HCT116 (cell line): Measurements from ENCODE around the gene CCT8. TPM values are rescaled to one million over a fixed set of nuclear protein-coding genes. Genes with fewer than 3 reads are reported as not detected.

ENCODE experiments used
- ATAC-seq: fragments of 200-7000 bp; cut with Tn5 transposase; 2 replicates; pipeline ENCODE4 v1.9.1; 2020; ENCODE audit warnings: mild to moderate bottlenecking, moderate library complexity
- BruUV-seq: library from RNA; stranded (reverse); fragments of 400-500 nt; replicated peaks from 2 replicates; lab custom pipeline; 2021; lab: Mats Ljungman, UMichigan
- CTCF ChIA-PET: fragments of 300-600 bp; sonication (Branson Sonifier 250); formaldehyde crosslinking; loops from one replicate; lab custom pipeline; 2021; ENCODE audit warnings: antibody characterized with exemption; lab: Charles Lee
- POLR2A ChIA-PET: fragments of 300-600, 350-600 bp; sonication (Branson Sonifier 250); formaldehyde crosslinking; loops from one replicate; lab custom pipeline; 2021; ENCODE audit warnings: antibody characterized with exemption; lab: Charles Lee
- RAD21 ChIA-PET, 2 experiments: fragments of 300-600 bp; sonication (Branson Sonifier 250); formaldehyde crosslinking; loops; one replicate each; lab custom pipeline; 2023; ENCODE audit warnings: low total read pairs in 2 of 2; ENCODE audit not compliant: uncharacterized antibody in 2 of 2, unreplicated experiment in 2 of 2, low non-redundant PET in 1 of 2; lab: Charles Lee
- DNase-seq: peaks from one replicate; pipeline ENCODE4 v3.0.0-alpha.2; 2010; ENCODE audit warnings: low read depth, low spot score
- H2AFZ ChIP-seq: fragments of 200-600 bp; shearing (Covaris generic), sonication (generic); 2 replicates; pipeline ENCODE4 v1.6.1; 2017; ENCODE audit warnings: low read depth, mixed run types, mixed read lengths, antibody characterized with exemption, low read length; ENCODE audit not compliant: poor library complexity, severe bottlenecking
- H3K27ac ChIP-seq: 2 replicates; pipeline ENCODE4 v1.5.1; 2012; ENCODE audit warnings: low read depth, low read length
- H3K27me3 ChIP-seq: fragments of 200-600 bp; sonication (generic); 2 replicates; pipeline ENCODE4 v1.6.1; 2016; ENCODE audit warnings: mixed run types, low read length, mixed read lengths; ENCODE audit not compliant: insufficient read depth
- H3K36me3 ChIP-seq, 2 experiments: fragments of 200-500 bp in 1 of 2; fragments of 200-600 bp in 1 of 2; sonication (Bioruptor generic) in 1 of 2; sonication (generic) in 1 of 2; 2 replicates each; pipeline versions ENCODE4 v1.5.1 to v1.6.1; 2014 to 2016; ENCODE audit warnings: low read length in 2 of 2, inconsistent platforms in 1 of 2, mixed read lengths in 1 of 2, mixed run types in 1 of 2; ENCODE audit not compliant: insufficient read depth in 2 of 2, control insufficient read depth in 1 of 2
- H3K4me1 ChIP-seq, 2 experiments: fragments of 200-600 bp in 1 of 2; sonication (generic) in 1 of 2; 2 replicates each; pipeline versions ENCODE4 v1.5.1 to v1.6.1; 2012 to 2017; ENCODE audit warnings: low read length in 2 of 2, inconsistent platforms in 1 of 2, mild to moderate bottlenecking in 1 of 2, mixed read lengths in 1 of 2, mixed run types in 1 of 2, moderate library complexity in 1 of 2; ENCODE audit not compliant: insufficient read depth in 2 of 2, control insufficient read depth in 1 of 2
- H3K4me2 ChIP-seq: fragments of 200-600 bp; sonication (generic); 2 replicates; pipeline ENCODE4 v1.6.1; 2017; ENCODE audit warnings: mixed run types, low read length, mixed read lengths
- H3K4me3 ChIP-seq, 2 experiments: fragments of 200-600 bp in 1 of 2; sonication (generic) in 1 of 2; replicated peaks in 1 of 2; 2 replicates each; pipeline ENCODE4 v1.5.1; 2011 to 2016; ENCODE audit warnings: low read length in 2 of 2, control low read depth in 1 of 2, low read depth in 1 of 2, mild to moderate bottlenecking in 1 of 2, mixed read lengths in 1 of 2, mixed run types in 1 of 2
- H3K79me2 ChIP-seq: fragments of 200-600 bp; sonication (generic); 2 replicates; pipeline ENCODE4 v1.6.1; 2017; ENCODE audit warnings: mild to moderate bottlenecking, mixed run types, low read length, moderate library complexity, mixed read lengths; ENCODE audit not compliant: insufficient read depth
- H3K9ac ChIP-seq: fragments of 200-600 bp; sonication (generic); 2 replicates; pipeline ENCODE4 v1.6.1; 2016; ENCODE audit warnings: low read length, mixed read lengths
- H3K9me2 ChIP-seq: fragments of 200-600 bp; sonication (generic), shearing (Covaris generic); 2 replicates; pipeline ENCODE4 v1.6.1; 2017; ENCODE audit warnings: mixed run types, mild to moderate bottlenecking, moderate library complexity; ENCODE audit not compliant: insufficient read depth
- H3K9me3 ChIP-seq, 2 experiments: fragments of 200-500 bp in 1 of 2; fragments of 200-600 bp in 1 of 2; sonication (Bioruptor generic) in 1 of 2; sonication (generic) in 1 of 2; 2 replicates each; pipeline ENCODE4 v1.6.1; 2014 to 2017; ENCODE audit warnings: low read length in 2 of 2, mixed read lengths in 2 of 2, inconsistent platforms in 1 of 2, low read depth in 1 of 2, mild to moderate bottlenecking in 1 of 2, mixed run types in 1 of 2, moderate library complexity in 1 of 2; ENCODE audit not compliant: control insufficient read depth in 1 of 2, insufficient read depth in 1 of 2
- H4K20me1 ChIP-seq: fragments of 200-600 bp; sonication (generic), shearing (Covaris generic); 2 replicates; pipeline ENCODE4 v1.6.1; 2017; ENCODE audit warnings: mixed run types, mild to moderate bottlenecking, moderate library complexity; ENCODE audit not compliant: insufficient read depth
- CEBPB ChIP-seq: IDR thresholded peaks from 2 replicates; pipeline ENCODE4 v1.6.1; 2012; ENCODE audit warnings: low read depth
- CTCF ChIP-seq, 3 experiments: fragments of 200-600 bp in 1 of 3; sonication (generic) in 1 of 3; IDR thresholded peaks in 2 of 3; conservative IDR thresholded peaks in 1 of 3; 2 replicates each; pipeline ENCODE4 v1.5.1; 2012 to 2017; ENCODE audit warnings: low read depth in 2 of 3, low read length in 2 of 3, antibody characterized with exemption in 1 of 3, borderline replicate concordance in 1 of 3, control low read depth in 1 of 3, mild to moderate bottlenecking in 1 of 3, mixed read lengths in 1 of 3, mixed run types in 1 of 3, moderate library complexity in 1 of 3; ENCODE audit not compliant: insufficient read depth in 1 of 3
- EGR1 ChIP-seq: IDR thresholded peaks from 2 replicates; pipeline ENCODE4 v1.6.1; 2012; ENCODE audit warnings: low read depth
- ELF1 ChIP-seq: IDR thresholded peaks from 2 replicates; pipeline ENCODE4 v1.6.1; 2012; ENCODE audit warnings: low read depth, borderline replicate concordance
- EZH2phosphoT487 ChIP-seq: fragments of 200-600 bp; IDR thresholded peaks from 2 replicates; pipeline ENCODE4 v1.6.1; 2018; ENCODE audit warnings: antibody characterized with exemption, borderline replicate concordance
- FOSL1 ChIP-seq: IDR thresholded peaks from 2 replicates; pipeline ENCODE4 v1.6.1; 2012; ENCODE audit warnings: low read depth
- JUND ChIP-seq: IDR thresholded peaks from 2 replicates; pipeline ENCODE4 v1.6.1; 2012
- MAX ChIP-seq: IDR thresholded peaks from 2 replicates; pipeline ENCODE4 v1.6.1; 2012
- POLR2AphosphoS5 ChIP-seq: IDR thresholded peaks from 2 replicates; pipeline ENCODE4 v1.6.1; 2011; ENCODE audit warnings: mild to moderate bottlenecking, low read depth, low read length, moderate library complexity
- RAD21 ChIP-seq: IDR thresholded peaks from 2 replicates; pipeline ENCODE4 v1.6.1; 2012; ENCODE audit warnings: low read depth, mild to moderate bottlenecking
- SIN3A ChIP-seq: IDR thresholded peaks from 2 replicates; pipeline ENCODE4 v1.6.1; 2012; ENCODE audit warnings: low read depth
- SP1 ChIP-seq: IDR thresholded peaks from 2 replicates; pipeline ENCODE4 v1.6.1; 2012; ENCODE audit warnings: low read depth
- YY1 ChIP-seq: IDR thresholded peaks from 2 replicates; pipeline ENCODE4 v1.6.1; 2011; ENCODE audit warnings: low read length, low read depth, moderate library complexity, mild to moderate bottlenecking; ENCODE audit not compliant: insufficient replicate concordance; ENCODE audit errors: extremely low read depth
- ZFX ChIP-seq: fragments of 450-650 bp; IDR thresholded peaks from 2 replicates; pipeline ENCODE4 v1.6.1; 2017
- ZNF274 ChIP-seq: fragments of 200-500 bp; sonication (Bioruptor generic); IDR thresholded peaks from 2 replicates; pipeline ENCODE4 v1.6.1; 2014; ENCODE audit warnings: mild to moderate bottlenecking, low read depth, low read length, inconsistent platforms
- intact Hi-C: fragments of 100-400 bp; cut with micrococcal nuclease; formaldehyde crosslinking; loops from 2 replicates; pipeline ENCODE4 v1.10.0; 2022
- total RNA-seq: library from RNA; stranded (reverse); gene quantifications from one replicate; pipeline ENCODE4 v1.2.1, GENCODE V29; 2021; ENCODE audit not compliant: unreplicated experiment
- TF ChIP-seq, protein P1 (sequence below): IDR thresholded peaks from 2 replicates; pipeline ENCODE4 v1.6.1; 2012
- TF ChIP-seq, protein P2 (sequence below): IDR thresholded peaks from 2 replicates; pipeline ENCODE4 v1.6.1; 2012; ENCODE audit warnings: low read depth
- TF ChIP-seq, protein P3 (sequence below): IDR thresholded peaks from 2 replicates; pipeline ENCODE4 v1.6.1; 2011; ENCODE audit warnings: mild to moderate bottlenecking, low read length, moderate library complexity; ENCODE audit not compliant: insufficient replicate concordance; ENCODE audit errors: extremely low read depth

CCT8 gene
- total RNA-seq, 1 experiment from 2014 or later: 355 TPM

DNA sequence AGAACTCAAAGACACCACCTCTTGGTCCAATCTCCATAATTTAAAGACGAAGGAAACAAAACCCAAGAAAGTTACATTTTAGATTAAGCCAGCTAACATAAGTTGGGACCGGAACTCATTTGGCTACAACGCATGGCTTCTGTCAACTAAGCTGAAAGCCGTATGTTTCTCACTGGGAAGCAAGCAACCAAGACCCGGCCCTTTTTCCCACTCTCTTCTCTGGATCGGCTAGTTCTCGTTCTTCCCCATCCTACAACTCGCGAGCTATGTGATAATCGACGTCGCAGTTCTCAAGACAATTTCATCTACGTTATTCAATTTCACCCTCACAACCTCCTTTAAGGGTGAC, 601 bp downstream of the CCT8 start:
- POLR2A ChIA-PET: interaction anchor here (1.1 kb wide), 1 partner anchor 70 kb away, joined by 3 read pairs; no protein-coding TSS in a partner anchor
- no peaks in the 10 kb centered on the region for H3K9me3 ChIP-seq
- H3K9me2 ChIP-seq: no peaks in the 10 kb centered on the region
- H3K27me3 ChIP-seq: no peaks in the 10 kb centered on the region
- TF ChIP-seq RAD21 (no peak), ZNF274 (no peak), FOSL1 (no peak), CEBPB (no peak), CTCF (IDR thresholded peaks at IDR 0.05 in 2 of 3, conservative IDR thresholded peaks at IDR 0.05 in 1 of 3; ENCODE audit: borderline replicate concordance in 1 of 3, insufficient read depth in 1 of 3, low read depth in 2 of 3, low read length in 2 of 3) (no peak), EZH2phosphoT487 (no peak), ELF1 (no peak), SIN3A (no peak), JUND (no peak), EGR1 (no peak), POLR2AphosphoS5 (no peak), SP1 (no peak), YY1 (no peak), MAX (no peak), ZFX (no peak)
- TF ChIP-seq, protein P1, sequence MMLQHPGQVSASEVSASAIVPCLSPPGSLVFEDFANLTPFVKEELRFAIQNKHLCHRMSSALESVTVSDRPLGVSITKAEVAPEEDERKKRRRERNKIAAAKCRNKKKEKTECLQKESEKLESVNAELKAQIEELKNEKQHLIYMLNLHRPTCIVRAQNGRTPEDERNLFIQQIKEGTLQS: no peak
- TF ChIP-seq, protein P2, sequence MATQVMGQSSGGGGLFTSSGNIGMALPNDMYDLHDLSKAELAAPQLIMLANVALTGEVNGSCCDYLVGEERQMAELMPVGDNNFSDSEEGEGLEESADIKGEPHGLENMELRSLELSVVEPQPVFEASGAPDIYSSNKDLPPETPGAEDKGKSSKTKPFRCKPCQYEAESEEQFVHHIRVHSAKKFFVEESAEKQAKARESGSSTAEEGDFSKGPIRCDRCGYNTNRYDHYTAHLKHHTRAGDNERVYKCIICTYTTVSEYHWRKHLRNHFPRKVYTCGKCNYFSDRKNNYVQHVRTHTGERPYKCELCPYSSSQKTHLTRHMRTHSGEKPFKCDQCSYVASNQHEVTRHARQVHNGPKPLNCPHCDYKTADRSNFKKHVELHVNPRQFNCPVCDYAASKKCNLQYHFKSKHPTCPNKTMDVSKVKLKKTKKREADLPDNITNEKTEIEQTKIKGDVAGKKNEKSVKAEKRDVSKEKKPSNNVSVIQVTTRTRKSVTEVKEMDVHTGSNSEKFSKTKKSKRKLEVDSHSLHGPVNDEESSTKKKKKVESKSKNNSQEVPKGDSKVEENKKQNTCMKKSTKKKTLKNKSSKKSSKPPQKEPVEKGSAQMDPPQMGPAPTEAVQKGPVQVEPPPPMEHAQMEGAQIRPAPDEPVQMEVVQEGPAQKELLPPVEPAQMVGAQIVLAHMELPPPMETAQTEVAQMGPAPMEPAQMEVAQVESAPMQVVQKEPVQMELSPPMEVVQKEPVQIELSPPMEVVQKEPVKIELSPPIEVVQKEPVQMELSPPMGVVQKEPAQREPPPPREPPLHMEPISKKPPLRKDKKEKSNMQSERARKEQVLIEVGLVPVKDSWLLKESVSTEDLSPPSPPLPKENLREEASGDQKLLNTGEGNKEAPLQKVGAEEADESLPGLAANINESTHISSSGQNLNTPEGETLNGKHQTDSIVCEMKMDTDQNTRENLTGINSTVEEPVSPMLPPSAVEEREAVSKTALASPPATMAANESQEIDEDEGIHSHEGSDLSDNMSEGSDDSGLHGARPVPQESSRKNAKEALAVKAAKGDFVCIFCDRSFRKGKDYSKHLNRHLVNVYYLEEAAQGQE: no peak
- TF ChIP-seq, protein P3, sequence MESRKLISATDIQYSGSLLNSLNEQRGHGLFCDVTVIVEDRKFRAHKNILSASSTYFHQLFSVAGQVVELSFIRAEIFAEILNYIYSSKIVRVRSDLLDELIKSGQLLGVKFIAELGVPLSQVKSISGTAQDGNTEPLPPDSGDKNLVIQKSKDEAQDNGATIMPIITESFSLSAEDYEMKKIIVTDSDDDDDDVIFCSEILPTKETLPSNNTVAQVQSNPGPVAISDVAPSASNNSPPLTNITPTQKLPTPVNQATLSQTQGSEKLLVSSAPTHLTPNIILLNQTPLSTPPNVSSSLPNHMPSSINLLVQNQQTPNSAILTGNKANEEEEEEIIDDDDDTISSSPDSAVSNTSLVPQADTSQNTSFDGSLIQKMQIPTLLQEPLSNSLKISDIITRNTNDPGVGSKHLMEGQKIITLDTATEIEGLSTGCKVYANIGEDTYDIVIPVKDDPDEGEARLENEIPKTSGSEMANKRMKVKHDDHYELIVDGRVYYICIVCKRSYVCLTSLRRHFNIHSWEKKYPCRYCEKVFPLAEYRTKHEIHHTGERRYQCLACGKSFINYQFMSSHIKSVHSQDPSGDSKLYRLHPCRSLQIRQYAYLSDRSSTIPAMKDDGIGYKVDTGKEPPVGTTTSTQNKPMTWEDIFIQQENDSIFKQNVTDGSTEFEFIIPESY: no peak
- peak overlapping the region; percentile 92 for H3K4me2 ChIP-seq
- intact Hi-C loops: loop anchor here (1.0 kb wide), 1 partner anchor 49 kb away; the partner anchor contains the start of gene USP16
- CTCF ChIA-PET: no interaction called here
- peaks cover 56% of the 10 kb centered on the region for H3K79me2 ChIP-seq
- no peak overlapping the region for H2AFZ ChIP-seq
- DNase-seq (no peak), ATAC-seq (no peak)
- no TSS peak for BruUV-seq
- RAD21 ChIA-PET: no interaction called here
- peaks cover 20 to 42% of the 10 kb centered on the region in 2 experiments for H3K4me1 ChIP-seq
- H3K9ac ChIP-seq: peak overlapping the region; percentile 97
- H3K27ac ChIP-seq: peak overlapping the region; percentile 91
- peaks cover 37% of the 10 kb centered on the region for H4K20me1 ChIP-seq
- peaks cover 18 to 25% of the 10 kb centered on the region in 2 experiments for H3K36me3 ChIP-seq
- peak overlapping the region; percentile 85 to 100 for H3K4me3 ChIP-seq
